Tibial nerve (tissue), 4 donors: ENCODE results near the gene SDK1.

Experiments used
- EP300 ChIP-seq, 2 donors: sonication (generic); formaldehyde crosslinking; IDR thresholded peaks; one replicate each; pipeline ENCODE4 v1.6.1; 2017; ENCODE audit warnings: antibody characterized with exemption in 2 of 2, mild to moderate bottlenecking in 1 of 2
- POLR2A ChIP-seq, 2 donors: fragments of 450-650 bp; IDR thresholded peaks; one replicate each; pipeline ENCODE4 v1.6.1; 2017; ENCODE audit warnings: antibody characterized with exemption in 2 of 2, mild to moderate bottlenecking in 2 of 2, moderate library complexity in 2 of 2
- TF ChIP-seq, protein P1 (sequence below), 5 experiments: fragments of 200-600 bp in 3 of 5; fragments of 450-650 bp in 2 of 5; sonication (generic) in 3 of 5; IDR thresholded peaks; one replicate each; pipeline ENCODE4 v1.5.1; 2016 to 2019; ENCODE audit warnings: antibody characterized with exemption in 5 of 5, mild to moderate bottlenecking in 3 of 5, moderate library complexity in 2 of 5

DNA sequence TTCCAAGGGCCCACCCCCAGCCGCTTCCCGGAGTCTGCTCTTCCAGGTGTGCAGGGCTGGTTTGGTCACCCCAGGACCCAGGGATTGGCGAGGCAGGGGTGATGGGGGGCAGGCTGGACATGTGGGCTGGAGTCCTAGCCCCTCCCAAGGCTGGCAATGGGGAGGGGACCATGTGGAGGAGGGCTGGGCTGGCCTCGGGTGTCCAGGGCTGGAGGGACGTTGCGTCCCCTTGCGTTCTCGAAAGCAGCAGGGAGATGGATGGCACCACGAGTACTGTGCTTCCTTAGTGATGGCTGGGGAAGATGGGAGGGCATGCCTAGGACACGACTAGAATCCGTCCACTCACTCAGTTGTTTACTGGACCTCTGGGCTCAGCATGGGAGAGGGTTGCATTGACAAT, 848.6 kb downstream of the SDK1 start:
- TF ChIP-seq, protein P1, sequence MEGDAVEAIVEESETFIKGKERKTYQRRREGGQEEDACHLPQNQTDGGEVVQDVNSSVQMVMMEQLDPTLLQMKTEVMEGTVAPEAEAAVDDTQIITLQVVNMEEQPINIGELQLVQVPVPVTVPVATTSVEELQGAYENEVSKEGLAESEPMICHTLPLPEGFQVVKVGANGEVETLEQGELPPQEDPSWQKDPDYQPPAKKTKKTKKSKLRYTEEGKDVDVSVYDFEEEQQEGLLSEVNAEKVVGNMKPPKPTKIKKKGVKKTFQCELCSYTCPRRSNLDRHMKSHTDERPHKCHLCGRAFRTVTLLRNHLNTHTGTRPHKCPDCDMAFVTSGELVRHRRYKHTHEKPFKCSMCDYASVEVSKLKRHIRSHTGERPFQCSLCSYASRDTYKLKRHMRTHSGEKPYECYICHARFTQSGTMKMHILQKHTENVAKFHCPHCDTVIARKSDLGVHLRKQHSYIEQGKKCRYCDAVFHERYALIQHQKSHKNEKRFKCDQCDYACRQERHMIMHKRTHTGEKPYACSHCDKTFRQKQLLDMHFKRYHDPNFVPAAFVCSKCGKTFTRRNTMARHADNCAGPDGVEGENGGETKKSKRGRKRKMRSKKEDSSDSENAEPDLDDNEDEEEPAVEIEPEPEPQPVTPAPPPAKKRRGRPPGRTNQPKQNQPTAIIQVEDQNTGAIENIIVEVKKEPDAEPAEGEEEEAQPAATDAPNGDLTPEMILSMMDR (IDR thresholded peaks at IDR 0.05), result no peak
- TF ChIP-seq EP300 (IDR thresholded peaks at IDR 0.05), result no peak
- no peak for TF ChIP-seq POLR2A (IDR thresholded peaks at IDR 0.05)
